GM21619 (cell line): ENCODE results near the gene MTM1.

Experiments used
- ATAC-seq: cut with Tn5 transposase; IDR thresholded peaks from one replicate; pipeline ENCODE4 v1.9.1; 2021; ENCODE audit not compliant: unreplicated experiment

The MTM1 gene

DNA sequence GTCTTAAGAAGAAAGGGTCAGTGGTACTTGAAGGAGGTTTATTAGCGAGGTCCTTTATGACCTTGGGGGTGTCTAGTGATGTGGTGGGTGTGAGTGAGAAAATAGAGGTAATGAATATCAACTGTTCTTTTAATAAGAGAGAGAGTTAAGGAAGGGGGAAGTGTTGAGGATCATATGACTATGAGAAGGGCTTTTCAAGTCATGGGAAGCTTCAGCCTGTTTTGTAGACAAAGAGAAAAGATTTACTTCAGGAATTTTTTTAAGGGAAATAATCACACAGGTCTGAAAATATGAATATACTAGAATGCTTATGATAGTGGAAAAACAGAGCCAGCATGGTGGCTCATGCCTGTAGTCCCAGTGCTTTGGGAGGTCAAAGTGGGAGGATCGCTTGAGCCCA is 83.5 kb downstream of the MTM1 start:
- ATAC-seq, result no peak

DNA sequence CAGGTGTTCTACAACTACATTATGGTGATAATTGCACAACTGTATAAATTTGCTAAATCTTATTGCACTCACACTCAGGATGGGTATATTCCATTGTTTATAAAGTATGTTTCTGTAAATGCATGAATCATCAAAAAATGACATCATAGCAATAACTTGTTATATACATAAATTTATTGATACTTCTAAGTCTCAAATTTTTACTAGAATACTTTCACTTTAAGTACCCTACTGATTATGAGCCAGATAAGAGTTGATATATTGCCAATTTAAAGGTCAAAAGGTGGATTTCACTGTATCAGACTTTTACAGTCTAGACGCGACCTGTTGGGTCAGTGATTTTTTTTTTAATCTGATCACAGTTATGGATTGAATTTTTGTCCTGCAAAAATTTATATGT is 87.4 kb downstream of the MTM1 start:
- no peak for ATAC-seq

DNA sequence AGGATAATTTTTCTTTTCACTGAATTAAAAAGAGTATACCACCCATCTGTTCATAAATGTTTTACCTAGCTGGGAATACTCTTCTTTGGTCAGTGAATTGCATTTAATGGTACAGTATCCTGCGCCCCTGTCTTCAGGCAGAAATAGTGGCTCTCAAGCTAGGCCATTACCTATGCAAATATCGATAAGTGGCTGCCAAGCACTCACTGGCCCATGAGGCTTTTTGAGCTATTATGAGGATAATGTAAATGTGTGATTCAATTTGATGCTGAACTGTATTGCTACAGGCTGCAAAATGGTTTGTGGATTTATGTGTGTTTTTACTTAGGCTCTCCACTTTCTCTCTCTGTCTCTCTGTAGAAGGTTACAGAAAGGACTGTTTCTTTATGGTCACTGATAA is 94.7 kb downstream of the MTM1 start:
- ATAC-seq, result no peak

GRCh38 chrX:150664290-150664689 is 95.9 kb downstream of the MTM1 start:
- ATAC-seq, result no peak

- ATAC-seq, result no peak
Measured at GRCh38 chrX:150676221-150676620, 107.8 kb downstream of the MTM1 start.

DNA sequence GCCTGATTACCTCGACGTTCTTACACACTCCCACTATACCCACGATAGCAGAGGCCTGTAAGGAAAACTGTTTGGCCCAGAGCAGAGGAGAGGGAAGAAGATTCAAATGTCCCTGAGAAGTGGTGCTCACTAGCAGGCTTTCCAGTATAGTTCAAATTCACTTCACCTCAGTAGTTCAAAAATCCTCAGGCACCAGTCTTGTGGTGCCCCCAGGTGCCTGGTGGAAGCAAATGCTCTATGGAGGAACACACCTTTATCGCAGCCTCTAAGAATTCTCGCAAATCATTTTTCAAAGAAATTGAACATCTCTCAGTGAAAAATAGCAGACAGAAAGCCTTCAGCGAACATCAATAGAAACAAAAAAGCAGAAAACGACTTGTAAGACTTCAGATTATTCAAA is 112.6 kb downstream of the MTM1 start:
- no peak for ATAC-seq

DNA sequence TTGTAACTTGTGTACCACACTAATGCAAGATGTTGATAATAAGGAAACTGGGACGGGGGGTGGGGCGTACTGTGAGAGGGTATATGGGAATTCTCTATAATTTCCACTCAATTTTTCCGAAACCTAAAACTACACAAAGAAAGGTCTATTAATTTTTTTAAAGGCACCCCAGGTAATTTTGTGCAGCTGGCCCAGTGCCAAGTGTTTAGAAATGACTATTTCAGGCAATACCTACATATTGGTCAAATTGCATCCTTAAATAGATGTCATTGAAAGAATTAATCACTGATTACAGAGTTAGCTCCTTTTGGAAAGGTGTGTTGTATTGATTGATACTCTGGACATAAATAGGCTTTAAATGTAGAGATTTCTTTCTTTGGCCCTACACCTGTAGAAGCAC is 114.7 kb downstream of the MTM1 start:
- ATAC-seq, result no peak

GRCh38 chrX:150683536-150684146 is 115.2 kb downstream of the MTM1 start:
- no peak for ATAC-seq

GRCh38 chrX:150688911-150689451 is 120.6 kb downstream of the MTM1 start:
- ATAC-seq, result no peak

DNA sequence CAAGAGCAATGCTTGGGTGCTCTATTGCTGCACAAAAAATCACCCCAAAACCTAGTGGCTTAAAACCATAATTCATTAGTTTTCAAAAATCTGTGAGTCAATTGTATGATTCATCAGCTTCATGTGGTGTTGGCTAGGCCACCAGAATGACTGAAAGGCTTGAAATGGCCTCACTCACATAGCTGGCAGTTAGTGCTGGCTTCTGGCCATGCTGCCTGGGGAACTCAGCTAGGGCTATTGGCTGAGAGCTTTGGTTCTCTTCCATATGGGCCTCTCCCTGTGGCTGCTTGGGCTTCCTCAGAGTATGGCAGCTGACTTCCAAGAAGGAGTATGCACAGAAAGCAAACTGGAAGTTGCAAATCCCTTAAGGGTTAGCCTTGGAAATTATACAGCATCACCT is 121.7 kb downstream of the MTM1 start:
- no peak for ATAC-seq

GRCh38 chrX:150692296-150692695 is 123.9 kb downstream of the MTM1 start:
- no peak for ATAC-seq

DNA sequence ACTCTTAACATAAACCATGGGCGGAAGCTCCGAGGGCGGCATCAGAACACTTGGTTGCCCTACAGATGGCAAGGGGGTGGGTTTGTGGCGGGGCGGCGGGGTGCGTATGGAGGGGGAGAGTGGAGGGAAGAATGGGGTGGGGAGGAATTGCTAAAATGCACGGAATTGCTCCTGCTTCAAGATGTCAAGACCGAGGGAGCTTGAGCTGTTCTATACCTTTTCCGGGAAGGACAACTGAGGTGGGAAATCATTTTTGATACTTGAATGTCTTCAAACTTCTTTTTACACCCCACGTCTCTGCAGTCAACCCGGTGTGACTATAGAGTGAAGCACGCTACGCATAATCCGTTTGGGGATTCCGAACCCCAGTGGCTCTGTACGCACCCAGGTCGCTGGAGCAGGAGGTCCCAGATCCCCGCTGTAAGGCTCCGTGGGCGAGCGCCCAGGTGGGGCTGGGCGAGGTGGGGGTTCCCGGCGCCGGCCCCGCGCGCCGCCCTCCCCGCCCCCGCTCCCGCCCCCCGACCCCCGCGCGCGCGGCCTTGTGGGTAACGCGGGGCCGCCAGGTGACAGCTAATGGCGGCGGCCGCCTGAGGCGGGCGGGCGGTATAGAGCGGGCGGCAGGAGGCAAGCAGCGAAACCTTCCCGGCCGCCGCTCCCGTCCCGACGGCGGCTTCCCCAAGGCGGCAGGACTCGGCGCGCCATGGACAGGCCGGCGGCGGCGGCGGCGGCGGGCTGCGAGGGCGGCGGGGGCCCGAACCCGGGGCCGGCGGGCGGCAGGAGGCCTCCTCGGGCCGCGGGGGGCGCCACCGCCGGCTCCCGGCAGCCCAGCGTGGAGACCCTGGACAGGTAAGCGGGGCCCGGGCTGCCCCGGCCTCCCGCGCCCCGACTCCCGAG is 124.7 kb downstream of the MTM1 start, which contains the start of gene MTMR1:
Gene MTMR1 (plus strand): TSS at position 566 of the 894 bp plus-strand sequence. CDS start 135 bp downstream, at position 701.
- peak; percentile 45 for ATAC-seq

DNA sequence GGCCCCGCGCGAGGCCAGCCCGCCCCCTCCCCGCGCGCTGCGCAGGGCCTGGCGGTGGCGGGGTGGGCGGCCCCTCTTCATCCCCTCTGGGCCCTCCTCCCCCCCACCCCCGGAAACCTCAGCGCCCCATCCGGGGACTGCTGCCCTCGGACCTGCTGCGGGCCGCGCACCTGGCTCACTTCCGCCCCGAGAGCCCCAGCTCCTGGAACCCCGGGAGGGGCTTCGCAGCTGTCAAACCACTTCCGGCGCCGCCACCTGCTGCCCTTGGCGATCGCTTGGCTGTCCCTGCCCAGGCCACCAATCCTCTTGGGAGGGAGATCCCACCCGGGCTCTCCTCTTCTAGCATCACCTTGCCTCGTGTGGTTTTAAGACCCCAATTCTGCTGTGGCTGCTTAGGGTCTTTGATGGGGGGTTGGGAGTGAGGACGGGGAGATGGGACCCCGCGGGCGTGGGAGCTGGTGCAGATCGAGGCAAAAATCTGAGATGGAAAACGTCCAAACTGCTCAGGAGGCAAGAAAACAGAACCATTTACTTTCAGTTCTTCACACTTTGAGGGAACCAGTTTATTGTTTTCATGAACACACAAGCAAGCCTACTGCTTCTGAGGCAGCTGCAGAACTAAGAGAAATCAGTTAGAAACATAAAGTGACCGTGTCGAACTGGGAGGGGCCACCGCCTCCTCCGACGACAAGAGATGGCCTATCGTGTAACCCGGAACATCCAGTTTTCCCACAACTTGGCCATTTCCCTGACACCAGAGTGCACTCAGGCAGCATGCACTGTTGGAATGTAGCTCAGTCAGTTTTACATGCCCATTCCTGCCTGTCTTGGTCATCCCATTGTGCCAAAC is 125.5 kb downstream of the MTM1 start:
- ATAC-seq, result peak; percentile 69

GRCh38 chrX:150694738-150695410 is 126.5 kb downstream of the MTM1 start:
- no peak for ATAC-seq

DNA sequence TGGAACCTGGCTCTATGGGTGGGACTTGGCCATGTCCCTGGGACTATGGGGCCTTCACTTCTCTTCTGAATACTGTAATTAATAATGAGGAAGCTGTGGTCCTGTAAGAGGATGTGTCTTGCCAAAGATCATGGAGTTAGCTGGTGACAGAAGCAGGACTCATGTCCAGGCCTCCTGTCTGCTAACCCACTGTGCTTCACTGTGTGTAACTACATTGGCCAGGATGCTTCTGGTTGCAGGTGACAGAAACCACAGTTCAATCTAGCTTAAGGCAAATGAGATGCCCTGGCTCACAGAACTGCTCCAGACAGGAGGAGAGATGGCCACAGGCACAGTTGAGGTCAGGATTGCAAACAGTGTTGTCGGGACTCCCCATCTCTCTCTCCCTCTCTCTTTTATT is 127.9 kb downstream of the MTM1 start:
- ATAC-seq, result no peak

DNA sequence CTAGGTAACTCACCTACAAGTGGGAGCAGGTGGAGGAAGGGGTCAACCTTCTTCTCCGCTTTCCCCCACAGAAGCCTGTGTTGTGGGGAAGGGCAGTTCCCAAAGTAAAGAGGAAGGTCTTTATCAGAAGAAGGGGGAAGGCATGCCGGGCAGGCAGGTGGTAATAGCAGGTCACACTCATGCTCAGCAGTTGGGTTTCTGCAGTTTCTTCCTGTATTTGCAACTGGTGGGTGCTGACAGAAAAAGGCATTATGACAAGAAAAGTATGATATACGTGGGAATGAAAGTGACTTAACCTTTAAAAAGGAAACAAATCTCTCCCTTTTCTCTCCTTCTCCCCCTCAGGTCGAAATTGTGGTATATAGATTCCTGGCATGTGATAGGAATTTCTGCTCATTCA is 128.4 kb downstream of the MTM1 start:
- ATAC-seq, result no peak

GRCh38 chrX:150697641-150698040 is 129.2 kb downstream of the MTM1 start:
- no peak for ATAC-seq

DNA sequence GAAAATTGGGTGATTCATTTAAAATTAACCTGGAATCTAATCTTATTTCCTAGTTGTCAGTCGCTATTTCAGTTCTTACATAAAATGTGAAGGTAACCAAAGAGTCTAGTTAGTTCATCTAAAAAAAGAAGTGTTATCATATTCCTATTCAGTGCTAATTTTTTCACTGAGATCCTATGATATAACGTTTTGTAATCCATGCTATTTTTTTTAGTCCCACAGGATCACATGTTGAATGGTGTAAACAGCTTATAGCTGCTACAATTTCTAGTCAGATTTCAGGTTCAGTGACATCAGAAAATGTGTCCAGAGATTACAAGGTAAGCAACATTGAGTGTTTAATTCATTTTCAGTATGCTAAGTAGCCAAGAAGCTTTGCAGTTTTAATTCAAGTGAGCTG is 130.6 kb downstream of the MTM1 start:
- no peak for ATAC-seq

DNA sequence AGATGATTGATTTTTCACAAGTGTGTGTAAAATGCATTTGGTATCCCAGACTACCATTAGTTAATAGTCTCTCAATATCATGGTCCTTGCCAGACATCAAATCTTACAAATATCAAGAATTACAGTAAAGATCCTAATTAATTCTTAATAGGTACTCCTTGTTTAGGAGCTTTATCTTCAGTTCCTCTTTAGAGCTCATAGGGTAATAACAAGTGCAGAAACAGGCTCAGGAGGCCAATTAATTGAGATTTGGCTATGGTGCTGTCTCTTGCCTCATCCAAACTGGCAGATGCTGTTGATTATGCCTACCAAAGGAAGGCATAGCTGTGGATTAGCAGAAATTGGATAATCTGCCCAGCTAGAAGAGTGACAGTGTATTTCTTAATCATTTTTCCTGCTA is 131.7 kb downstream of the MTM1 start:
- no peak for ATAC-seq

DNA sequence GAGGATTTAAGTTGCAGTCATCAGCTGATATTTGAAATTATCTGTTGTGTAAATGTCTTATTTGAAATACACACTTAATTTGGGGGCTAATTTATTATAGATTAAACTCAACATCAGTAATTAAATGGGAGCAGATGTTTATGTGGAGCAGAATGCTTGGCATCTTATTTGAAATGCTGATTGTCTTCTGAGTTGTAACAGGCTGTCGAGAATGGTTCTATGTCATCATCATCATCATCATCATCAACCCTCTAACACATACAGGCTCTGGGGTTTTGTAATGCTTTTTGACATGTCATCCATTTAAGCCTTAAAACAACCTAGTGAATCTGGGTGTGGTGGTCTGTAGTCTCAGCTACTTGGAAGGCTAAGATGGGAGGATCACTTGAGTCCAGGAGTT is 133.0 kb downstream of the MTM1 start:
- ATAC-seq, result no peak
